Sigmoid colon (tissue), 7 donors: ENCODE measurements around the gene HAPLN1. TPM values are rescaled to one million over a fixed set of nuclear protein-coding genes. Genes with fewer than 3 reads are reported as not detected.

Experiments used
- DNase-seq: peaks from one replicate; pipeline ENCODE4 v3.0.0-alpha.2; 2019
- H3K27ac ChIP-seq, 4 donors: fragments of 200-600 bp; sonication (generic); one replicate each; pipeline ENCODE4 v1.5.1; 2016 to 2019; ENCODE audit warnings: mild to moderate bottlenecking in 1 of 4
- H3K27me3 ChIP-seq, 3 donors: fragments of 200-600 bp; sonication (generic); one replicate each; pipeline ENCODE4 v1.5.1; 2019; ENCODE audit warnings: mild to moderate bottlenecking in 1 of 3
- H3K36me3 ChIP-seq, 4 donors: fragments of 200-600 bp; sonication (generic); one replicate each; pipeline ENCODE4 v1.5.1; 2016 to 2019
- H3K4me1 ChIP-seq, 4 donors: fragments of 200-600 bp; sonication (generic); one replicate each; pipeline ENCODE4 v1.5.1; 2017 to 2019
- H3K4me3 ChIP-seq, 4 donors: fragments of 200-600 bp; sonication (generic); one replicate each; pipeline ENCODE4 v1.5.1; 2017 to 2019; ENCODE audit warnings: mild to moderate bottlenecking in 2 of 4, moderate library complexity in 1 of 4
- H3K9me3 ChIP-seq, 4 donors: fragments of 200-600 bp in 3 of 4; sonication (generic) in 3 of 4; one replicate each; pipeline versions ENCODE4 v1.5.1 to v1.6.1; 2013 to 2019
- CTCF ChIP-seq, 4 experiments: fragments of 450-650 bp in 3 of 4; fragments of 200-600 bp in 1 of 4; IDR thresholded peaks; one replicate each; pipeline ENCODE4 v1.5.1; 2016 to 2019; ENCODE audit warnings: antibody characterized with exemption in 4 of 4, mild to moderate bottlenecking in 3 of 4, moderate library complexity in 2 of 4
- EP300 ChIP-seq, 4 donors: sonication (generic); formaldehyde crosslinking; IDR thresholded peaks; one replicate each; pipeline ENCODE4 v1.6.1; 2017; ENCODE audit warnings: antibody characterized with exemption in 4 of 4
- POLR2A ChIP-seq, 2 donors: fragments of 450-650 bp; IDR thresholded peaks; one replicate each; pipeline ENCODE4 v1.6.1; 2016; ENCODE audit warnings: antibody characterized with exemption in 2 of 2, mild to moderate bottlenecking in 2 of 2, moderate library complexity in 2 of 2
- POLR2AphosphoS5 ChIP-seq, 4 donors: sonication (generic); formaldehyde crosslinking; IDR thresholded peaks; one replicate each; pipeline ENCODE4 v1.6.1; 2017; ENCODE audit warnings: antibody characterized with exemption in 4 of 4
- WGBS, 2 donors: extraction: QIAGEN DNeasy Blood & Tissue Kit; methylation state at CpG; one replicate each; pipeline ENCODE4 v1.1.7; 2013; 5-methylcytosine and 5-hydroxymethylcytosine counted together
- intact Hi-C: fragments of 100-400 bp; cut with DNase I; formaldehyde crosslinking; loops from one replicate; pipeline ENCODE4 v1.15.1; 2023
- polyA plus RNA-seq, 3 donors: library from polyadenylated mRNA; stranded (reverse); fragments of 200-250 nt; gene quantifications; one replicate each; pipeline ENCODE4 v1.2.3, GENCODE V29; 2013
- total RNA-seq, 4 donors: library from RNA; depleted of rRNA; stranded (reverse); fragments of >200 nt; gene quantifications; one replicate each; pipeline ENCODE4 v1.1.0, GENCODE V29; 2016
- donor health status: healthy with polysubstance abuse.
- donor health status: Bipolar disorder and iron deficiency.
- donor health status: healthy.

HAPLN1 gene
- total and polyA plus RNA-seq, 7 donors: under 0.01 to 1.8 (median 0.97) TPM; not detected in 3

- no peak for TF ChIP-seq CTCF (IDR thresholded peaks at IDR 0.05)
- TF ChIP-seq POLR2A (IDR thresholded peaks at IDR 0.05): no peak
- no peak for TF ChIP-seq POLR2AphosphoS5 (IDR thresholded peaks at IDR 0.05)
- no peak for TF ChIP-seq EP300 (IDR thresholded peaks at IDR 0.05)
- Histone ChIP-seq H3K36me3 (no peaks in the 10 kb centered on the region), H3K27me3 (peaks cover 0 to 6% (median 0%) of the 10 kb centered on the region in 3 donors), H3K27ac (no peak overlapping the region), H3K4me3 (no peak overlapping the region), H3K4me1 (no peaks in the 10 kb centered on the region), H3K9me3 (no peaks in the 10 kb centered on the region)
- intact Hi-C loops: no loop called here
- DNase-seq: no peak
These were observed 8.7 kb upstream of the HAPLN1 start for GRCh38 chr5:83729362-83729761.

- H3K4me1 ChIP-seq: peaks cover 0 to 9% (median 8%) of the 10 kb centered on the region in 4 donors
- no peak for TF ChIP-seq POLR2AphosphoS5 (IDR thresholded peaks at IDR 0.05)
- no peak for TF ChIP-seq CTCF (IDR thresholded peaks at IDR 0.05)
- no peak for TF ChIP-seq EP300 (IDR thresholded peaks at IDR 0.05)
- no peak for TF ChIP-seq POLR2A (IDR thresholded peaks at IDR 0.05)
- DNase-seq: no peak
- H3K9me3 ChIP-seq: no peaks in the 10 kb centered on the region
- H3K27ac ChIP-seq: no peak overlapping the region
- peaks cover 0 to 22% (median 0%) of the 10 kb centered on the region in 3 donors for H3K27me3 ChIP-seq
- intact Hi-C loops: no loop called here
- H3K36me3 ChIP-seq: no peaks in the 10 kb centered on the region
- WGBS, 2 donors: 20 to 49% methylated on average over 2 of the region's 2 CpGs
- no peak overlapping the region for H3K4me3 ChIP-seq
These were observed 6.3 kb upstream of the HAPLN1 start for GRCh38 chr5:83726912-83727311.

- no peak for TF ChIP-seq POLR2A (IDR thresholded peaks at IDR 0.05)
- TF ChIP-seq EP300 (IDR thresholded peaks at IDR 0.05): no peak
- TF ChIP-seq POLR2AphosphoS5 (IDR thresholded peaks at IDR 0.05): no peak
- Histone ChIP-seq H3K36me3 (no peaks in the 10 kb centered on the region), H3K9me3 (no peaks in the 10 kb centered on the region), H3K27me3 (peaks cover 0 to 42% (median 8%) of the 10 kb centered on the region in 3 donors), H3K4me3 (no peak overlapping the region), H3K4me1 (peaks cover 0 to 17% (median 12%) of the 10 kb centered on the region in 4 donors), H3K27ac (no peak overlapping the region)
- intact Hi-C loops: no loop called here
- DNase-seq: no peak
- 66 to 68% methylated on average over 2 of the region's 2 CpGs for WGBS, 2 donors
These were observed 4.3 kb upstream of the HAPLN1 start for GRCh38 chr5:83724935-83725334.

- no peaks in the 10 kb centered on the region for H3K9me3 ChIP-seq
- peaks cover 0 to 17% (median 12%) of the 10 kb centered on the region in 4 donors for H3K4me1 ChIP-seq
- TF ChIP-seq POLR2AphosphoS5 (IDR thresholded peaks at IDR 0.05) (no peak), POLR2A (IDR thresholded peaks at IDR 0.05) (no peak), CTCF (IDR thresholded peaks at IDR 0.05) (no peak), EP300 (IDR thresholded peaks at IDR 0.05) (no peak)
- intact Hi-C loops: no loop called here
- no peak overlapping the region for H3K27ac ChIP-seq
- WGBS, 2 donors: 15 to 63% methylated on average over 2 of the region's 2 CpGs
- peaks cover 0 to 46% (median 8%) of the 10 kb centered on the region in 3 donors for H3K27me3 ChIP-seq
- no peak overlapping the region for H3K4me3 ChIP-seq
- H3K36me3 ChIP-seq: no peaks in the 10 kb centered on the region
- no peak for DNase-seq
These were observed 3.3 kb upstream of the HAPLN1 start for GRCh38 chr5:83724001-83724400.

- peaks cover 0 to 46% (median 8%) of the 10 kb centered on the region in 3 donors for H3K27me3 ChIP-seq
- no peak for DNase-seq
- H3K4me1 ChIP-seq: peaks cover 0 to 17% (median 12%) of the 10 kb centered on the region in 4 donors
- intact Hi-C loops: no loop called here
- H3K9me3 ChIP-seq: no peaks in the 10 kb centered on the region
- no peaks in the 10 kb centered on the region for H3K36me3 ChIP-seq
- H3K27ac ChIP-seq: no peak overlapping the region
- WGBS, 2 donors: 12 to 54% methylated on average over 7 of the region's 7 CpGs
- H3K4me3 ChIP-seq: no peak overlapping the region
- TF ChIP-seq POLR2A (IDR thresholded peaks at IDR 0.05): no peak
These were observed 2.4 kb upstream of the HAPLN1 start for GRCh38 chr5:83723031-83723430.
